Gastrocnemius medialis (tissue), 4 donors: ENCODE data around the gene NTRK3. TPM values are rescaled to one million over a fixed set of nuclear protein-coding genes. Genes with fewer than 3 reads are reported as not detected.

ENCODE experiments used
- ATAC-seq, 2 donors: fragments of 150-250 bp; one replicate each; pipeline ENCODE4 v1.9.1; 2016
- DNase-seq, 2 donors: peaks; one replicate each; pipeline ENCODE4 v3.0.0-alpha.2; 2019
- H3K27ac ChIP-seq, 4 donors: fragments of 200-600 bp; sonication (generic); 1 replicate in 1 of 4; 2 replicates in 3 of 4; pipeline ENCODE4 v1.5.1; 2016 to 2018; ENCODE audit warnings: mild to moderate bottlenecking in 2 of 4, moderate library complexity in 1 of 4
- H3K27me3 ChIP-seq, 3 donors: fragments of 200-600 bp; sonication (generic) in 2 of 3; 1 replicate in 1 of 3; 2 replicates in 2 of 3; pipeline versions ENCODE4 v1.5.1 to v1.6.0; 2016 to 2019; ENCODE audit warnings: mild to moderate bottlenecking in 1 of 3, moderate library complexity in 1 of 3
- H3K36me3 ChIP-seq, 2 donors: fragments of 200-600 bp; sonication (generic) in 1 of 2; one replicate each; pipeline ENCODE4 v1.5.1; 2017 to 2018
- H3K4me1 ChIP-seq, 2 donors: fragments of 200-600 bp; sonication (generic) in 1 of 2; one replicate each; pipeline ENCODE4 v1.5.1; 2016 to 2017; ENCODE audit warnings: mild to moderate bottlenecking in 2 of 2
- H3K4me3 ChIP-seq, 4 donors: fragments of 200-600 bp; sonication (generic) in 3 of 4; 1 replicate in 1 of 4; 2 replicates in 3 of 4; pipeline ENCODE4 v1.5.1; 2016 to 2019; ENCODE audit warnings: mild to moderate bottlenecking in 2 of 4
- H3K9me3 ChIP-seq, 3 donors: fragments of 200-600 bp; sonication (generic) in 2 of 3; 1 replicate in 1 of 3; 2 replicates in 2 of 3; pipeline ENCODE4 v1.5.1; 2016 to 2019
- CTCF ChIP-seq, 5 experiments: fragments of 450-650 bp in 3 of 5; fragments of 200-600 bp in 2 of 5; sonication (generic) in 2 of 5; IDR thresholded peaks in 4 of 5; conservative IDR thresholded peaks in 1 of 5; 1 replicate in 4 of 5; 2 replicates in 1 of 5; pipeline ENCODE4 v1.5.1; 2016 to 2019; ENCODE audit warnings: antibody characterized with exemption in 5 of 5, mild to moderate bottlenecking in 3 of 5, moderate library complexity in 3 of 5
- POLR2A ChIP-seq, 2 donors: fragments of 450-650 bp; IDR thresholded peaks; one replicate each; pipeline ENCODE4 v1.6.1; 2017; ENCODE audit warnings: antibody characterized with exemption in 2 of 2, mild to moderate bottlenecking in 2 of 2, moderate library complexity in 2 of 2
- in situ Hi-C, 4 donors: fragments of 200-750 bp; cut with MboI; loops; one replicate each; pipeline versions ENCODE4 v1.15.0 to v1.8.0; 2017; ENCODE audit warnings: low sequenced_read_pairs in 4 of 4
- intact Hi-C: fragments of 100-400 bp; cut with DNase I; formaldehyde crosslinking; loops from one replicate; pipeline ENCODE4 v1.15.1; 2023; ENCODE audit warnings: low total_unique reads
- total RNA-seq, 4 donors: library from RNA; depleted of rRNA; stranded (reverse); fragments of >200 nt; gene quantifications; one replicate each; pipeline versions ENCODE4 v1.1.0 to v1.2.3, GENCODE V29; 2016

The NTRK3 gene
- total RNA-seq, 4 donors from 2014 or later, result 0.61 to 2.7 (median 0.77) TPM

- no peak for DNase-seq
Observed at GRCh38 chr15:88166082-88166993, 90.2 kb downstream of the NTRK3 start.

GRCh38 chr15:88161636-88162035 lies 94.9 kb downstream of the NTRK3 start:
- ATAC-seq (no peak), DNase-seq (no peak)
- intact Hi-C loops, result no loop called here

More at GRCh38 chr15:88166082-88166993, 90.2 kb downstream of the NTRK3 start:
- no peaks in the 10 kb centered on the region for H3K4me1 ChIP-seq
- ATAC-seq, result no peak
- H3K4me3 ChIP-seq, result no peak overlapping the region
- H3K9me3 ChIP-seq, result no peaks in the 10 kb centered on the region
- no peak overlapping the region for H3K27ac ChIP-seq
- H3K27me3 ChIP-seq, result no peaks in the 10 kb centered on the region
- intact Hi-C loops, result no loop called here
- TF ChIP-seq CTCF (IDR thresholded peaks at IDR 0.05 in 4 of 5, conservative IDR thresholded peaks at IDR 0.05 in 1 of 5) (no peak), POLR2A (IDR thresholded peaks at IDR 0.05) (no peak)
- no peaks in the 10 kb centered on the region for H3K36me3 ChIP-seq
- in situ Hi-C loops, result no loop called here

GRCh38 chr15:88155310-88155709 lies 101.2 kb downstream of the NTRK3 start:
- Histone ChIP-seq H3K36me3 (no peaks in the 10 kb centered on the region), H3K27me3 (no peaks in the 10 kb centered on the region), H3K27ac (no peak overlapping the region), H3K4me3 (no peak overlapping the region), H3K9me3 (no peaks in the 10 kb centered on the region), H3K4me1 (no peaks in the 10 kb centered on the region)
- no peak for TF ChIP-seq CTCF (IDR thresholded peaks at IDR 0.05 in 4 of 5, conservative IDR thresholded peaks at IDR 0.05 in 1 of 5)
- TF ChIP-seq POLR2A (IDR thresholded peaks at IDR 0.05), result no peak
- intact Hi-C loops, result no loop called here
- in situ Hi-C loops, result no loop called here
- ATAC-seq, result no peak
- DNase-seq, result no peak

More at GRCh38 chr15:88161636-88162035, 94.9 kb downstream of the NTRK3 start:
- no peaks in the 10 kb centered on the region for H3K9me3 ChIP-seq
- H3K27me3 ChIP-seq, result no peaks in the 10 kb centered on the region
- no peaks in the 10 kb centered on the region for H3K4me1 ChIP-seq
- in situ Hi-C loops, result no loop called here
- H3K4me3 ChIP-seq, result no peak overlapping the region
- H3K36me3 ChIP-seq, result no peaks in the 10 kb centered on the region
- H3K27ac ChIP-seq, result no peak overlapping the region
- TF ChIP-seq POLR2A (IDR thresholded peaks at IDR 0.05), result no peak
- no peak for TF ChIP-seq CTCF (IDR thresholded peaks at IDR 0.05 in 4 of 5, conservative IDR thresholded peaks at IDR 0.05 in 1 of 5)

- H3K36me3 ChIP-seq, result no peaks in the 10 kb centered on the region
- no peak overlapping the region for H3K27ac ChIP-seq
- H3K4me1 ChIP-seq, result no peaks in the 10 kb centered on the region
- peaks cover 0 to 3% (median 0%) of the 10 kb centered on the region in 3 donors for H3K27me3 ChIP-seq
- ATAC-seq, result no peak
- no peak for TF ChIP-seq POLR2A (IDR thresholded peaks at IDR 0.05)
- TF ChIP-seq CTCF (IDR thresholded peaks at IDR 0.05 in 4 of 5, conservative IDR thresholded peaks at IDR 0.05 in 1 of 5), result no peak
- no peak for DNase-seq
- H3K9me3 ChIP-seq, result no peaks in the 10 kb centered on the region
- intact Hi-C loops (no loop called here), in situ Hi-C loops (no loop called here)
- no peak overlapping the region for H3K4me3 ChIP-seq
Observed at GRCh38 chr15:88152672-88153071, 103.9 kb downstream of the NTRK3 start.
